GM10847 (cell line): Measurements from ENCODE around the gene COLEC12.

ENCODE experiments used
- POLR2A ChIP-seq: IDR thresholded peaks from 2 replicates; pipeline ENCODE4 v1.6.1; 2011; ENCODE audit not compliant: insufficient read length; ENCODE audit errors: extremely low read depth

Gene COLEC12

GRCh38 chr18:470661-471501 lies 29.6 kb downstream of the COLEC12 start:
- no peak for TF ChIP-seq POLR2A

DNA sequence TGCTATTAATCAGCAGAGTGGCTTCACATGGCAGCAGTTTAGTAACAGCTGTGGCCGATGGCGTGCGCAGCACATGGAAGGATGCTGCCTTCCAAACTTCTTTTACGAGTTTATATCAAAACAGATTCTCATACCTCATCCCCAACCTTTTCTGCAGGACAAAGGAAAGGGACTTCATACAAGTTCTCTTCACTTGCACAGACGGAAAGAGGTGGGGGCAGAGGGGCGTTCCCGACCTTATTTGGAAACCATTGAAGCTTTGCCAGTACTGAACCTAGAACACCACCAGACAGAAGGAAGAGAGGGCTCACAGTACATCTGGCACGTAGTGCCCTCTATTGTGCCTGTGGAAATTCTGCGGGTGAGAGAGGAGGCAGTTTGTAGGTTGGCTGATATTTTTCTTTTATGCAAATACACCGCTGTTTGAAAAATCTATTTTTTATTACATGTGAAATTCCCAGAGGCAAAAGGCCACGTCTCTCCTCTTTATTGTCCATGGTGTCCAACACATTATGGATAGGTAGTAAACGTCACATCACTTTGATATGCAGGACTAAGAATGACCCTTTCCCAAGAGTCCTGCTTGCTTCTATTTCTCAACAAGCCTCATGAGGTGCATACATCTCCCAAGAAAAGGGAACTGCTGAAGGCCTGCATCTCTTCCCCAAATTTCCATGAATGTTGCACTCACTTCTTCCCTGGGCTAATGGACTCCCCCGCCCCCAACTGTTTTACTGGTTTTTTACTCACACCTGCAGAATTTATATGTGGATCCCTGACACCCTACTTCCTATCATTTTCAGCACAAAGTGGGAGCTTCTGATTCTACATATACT lies 31.3 kb downstream of the COLEC12 start:
- TF ChIP-seq POLR2A, result no peak

DNA sequence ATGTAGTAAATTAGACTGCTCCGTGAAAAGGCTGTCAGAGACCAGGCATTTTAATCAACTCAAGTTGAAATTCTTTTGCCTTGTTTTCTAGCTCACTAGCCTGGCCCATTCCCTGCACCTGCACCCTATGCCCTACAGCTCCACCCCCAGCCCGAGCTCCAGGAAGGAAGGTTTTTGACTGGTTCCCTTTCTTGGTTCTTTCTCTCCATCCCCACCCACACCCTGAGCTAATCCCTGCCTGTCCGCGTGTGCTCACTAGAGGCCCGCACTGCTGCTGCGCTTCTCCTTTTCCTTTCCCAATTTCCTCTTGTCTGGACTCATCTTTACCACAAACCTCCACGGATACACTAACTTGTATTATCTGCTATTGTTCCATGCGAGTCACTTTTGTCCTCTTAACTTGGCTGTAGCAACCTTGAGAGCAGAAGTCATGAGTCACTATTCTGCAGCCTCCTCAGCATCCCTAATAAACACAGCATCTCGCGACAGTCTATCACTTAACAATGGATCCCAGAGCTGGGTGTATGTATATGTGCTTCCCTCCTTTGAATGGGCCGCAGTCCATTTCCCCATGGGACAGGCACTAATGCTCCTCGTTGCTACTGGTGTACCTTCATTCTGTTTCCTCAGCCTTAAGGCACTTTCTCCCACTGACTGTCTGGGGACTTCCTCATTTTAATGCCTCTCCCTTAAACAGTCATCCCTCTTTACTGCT lies 36.5 kb downstream of the COLEC12 start:
- no peak for TF ChIP-seq POLR2A

- TF ChIP-seq POLR2A, result no peak
Measured at GRCh38 chr18:463403-463802, 37.1 kb downstream of the COLEC12 start.

DNA sequence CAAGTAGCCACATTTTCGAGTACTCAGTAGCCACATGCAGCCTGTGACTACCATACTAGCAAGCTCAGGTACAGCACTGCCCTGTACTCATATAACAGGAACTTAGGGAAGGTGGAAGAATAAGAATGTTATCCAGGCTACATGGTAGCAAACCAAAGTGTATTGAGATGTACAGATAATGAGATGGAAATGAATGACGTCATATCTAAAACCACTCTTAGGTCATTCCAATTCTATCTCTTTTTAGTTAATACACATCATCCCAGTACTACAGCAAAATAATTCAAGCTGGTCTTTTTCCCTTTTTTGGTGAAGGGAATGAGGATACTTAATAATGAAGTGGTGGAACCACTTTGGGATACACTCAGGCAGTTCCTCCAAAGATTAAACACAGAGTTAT lies 38.7 kb downstream of the COLEC12 start:
- TF ChIP-seq POLR2A, result no peak

GRCh38 chr18:460791-461190 lies 39.7 kb downstream of the COLEC12 start:
- no peak for TF ChIP-seq POLR2A

GRCh38 chr18:459814-460593 lies 40.5 kb downstream of the COLEC12 start:
- no peak for TF ChIP-seq POLR2A

GRCh38 chr18:457521-458412 lies 42.7 kb downstream of the COLEC12 start:
- no peak for TF ChIP-seq POLR2A

DNA sequence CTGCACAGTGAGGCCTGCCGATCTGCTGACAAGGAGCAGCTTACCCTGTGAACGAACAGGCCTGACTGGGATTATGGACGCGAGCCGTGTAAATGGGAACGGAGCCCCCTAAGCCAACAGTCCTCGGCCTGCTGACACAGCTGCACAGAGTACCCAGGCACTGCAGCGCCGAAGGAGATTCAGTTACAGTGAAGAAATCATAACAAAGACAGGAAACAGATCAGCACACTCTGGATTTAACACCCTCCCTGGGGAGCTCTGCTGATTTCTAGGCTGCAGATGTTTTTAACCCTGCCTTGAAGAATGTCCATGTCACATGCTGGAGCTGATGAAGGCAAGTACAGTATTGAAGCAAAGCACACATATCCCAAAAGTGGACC lies 43.4 kb downstream of the COLEC12 start:
- TF ChIP-seq POLR2A, result no peak

- no peak for TF ChIP-seq POLR2A
Measured at GRCh38 chr18:456361-457139, 44.0 kb downstream of the COLEC12 start.

- no peak for TF ChIP-seq POLR2A
Measured at GRCh38 chr18:453400-453799, 47.1 kb downstream of the COLEC12 start.

DNA sequence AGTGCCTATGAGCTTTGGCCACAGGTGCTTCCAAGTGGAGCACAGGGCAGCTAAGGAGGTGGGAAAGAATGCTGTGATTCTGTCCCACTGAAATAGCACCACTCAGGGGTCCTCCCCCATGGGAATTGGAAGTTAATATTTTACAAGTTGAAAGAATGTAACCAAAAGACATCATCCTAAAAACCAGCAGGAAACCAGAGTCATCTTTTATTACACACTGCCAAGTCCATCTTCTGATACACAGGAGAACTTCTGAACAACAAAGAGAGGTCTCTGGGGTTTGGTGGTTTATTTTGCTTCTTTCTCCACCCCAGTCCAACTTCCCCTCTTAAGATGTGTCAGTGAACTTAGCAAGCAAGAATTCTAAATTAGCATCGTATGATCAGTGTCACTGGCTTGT lies 47.7 kb downstream of the COLEC12 start:
- no peak for TF ChIP-seq POLR2A

DNA sequence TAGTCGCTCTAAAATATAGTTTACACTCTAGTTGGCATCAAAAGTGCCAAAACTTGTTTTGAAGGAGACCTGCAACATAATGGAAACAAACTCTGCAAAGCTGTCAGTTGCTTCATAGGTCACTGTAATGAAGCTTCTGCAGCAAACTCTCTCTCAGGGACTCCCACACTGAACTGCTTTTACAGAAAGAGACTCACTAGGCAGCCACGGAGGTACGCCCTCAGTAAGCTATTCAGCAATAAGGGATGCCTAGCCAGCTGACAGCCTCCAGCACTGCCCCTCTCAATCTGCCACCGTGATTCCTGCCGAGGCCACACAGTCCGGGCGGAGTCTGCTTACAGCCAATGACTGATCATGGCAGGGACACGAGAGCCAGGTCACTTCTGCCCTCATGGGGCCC lies 51.1 kb downstream of the COLEC12 start:
- TF ChIP-seq POLR2A, result no peak
